SIG-M5 (cell line): ENCODE data around the gene POLR3F.
"Not testable (repeated sequence)": the region's sequence is repeated elsewhere in the genome, so short reads cannot be mapped to it uniquely, and the experiment has no call there.

Experiments used
- DNase-seq: peaks from one replicate; lab custom pipeline; 2025; lab: John Stamatoyannopoulos, UW

Gene POLR3F

DNA sequence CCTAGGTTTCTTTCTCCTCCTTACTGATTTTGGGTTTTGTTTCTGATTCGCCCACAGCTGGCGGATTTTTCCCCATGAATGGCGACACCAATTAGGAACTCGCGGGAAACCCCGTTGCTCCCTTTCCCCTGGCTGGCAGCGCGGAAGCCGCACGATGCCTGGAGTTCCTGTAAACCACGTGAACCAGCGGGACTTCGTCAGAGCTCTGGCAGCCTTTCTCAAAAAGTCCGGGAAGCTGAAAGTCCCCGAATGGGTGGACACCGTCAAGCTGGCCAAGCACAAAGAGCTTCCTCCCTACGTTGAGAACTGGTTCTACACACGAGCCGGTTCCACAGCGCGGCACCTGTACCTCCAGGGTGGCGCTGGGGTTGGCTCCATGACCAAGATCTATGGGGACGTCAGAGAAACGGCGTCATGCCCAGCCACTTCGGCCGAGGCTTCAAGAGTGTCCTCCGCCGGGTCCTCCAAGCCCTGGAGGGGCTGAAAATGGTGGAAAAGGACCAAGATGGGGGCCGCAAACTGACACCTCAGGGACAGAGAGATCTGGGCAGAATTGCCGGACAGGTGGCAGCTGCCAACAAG is 37.4 kb downstream of the POLR3F start:
- DNase-seq, result no peak

DNA sequence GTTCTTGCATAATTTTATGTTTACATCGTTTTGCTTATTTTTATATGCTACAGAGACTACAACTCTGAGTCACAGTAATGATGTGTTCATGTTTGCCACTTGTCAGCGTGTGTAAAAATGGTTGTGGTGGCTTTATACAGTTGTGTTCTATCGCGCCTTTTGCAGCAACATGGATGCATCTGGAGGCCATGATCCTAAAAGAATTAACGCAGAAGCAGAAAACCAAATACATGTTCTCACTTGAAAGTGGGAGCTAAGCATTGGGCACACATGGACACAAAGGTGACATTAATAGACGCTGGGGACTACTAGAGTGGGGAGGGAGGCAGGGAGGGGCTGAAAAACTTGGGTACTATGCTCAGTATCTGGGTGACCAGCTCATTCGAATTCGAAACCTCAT is 39.6 kb downstream of the POLR3F start:
- DNase-seq, result no peak

DNA sequence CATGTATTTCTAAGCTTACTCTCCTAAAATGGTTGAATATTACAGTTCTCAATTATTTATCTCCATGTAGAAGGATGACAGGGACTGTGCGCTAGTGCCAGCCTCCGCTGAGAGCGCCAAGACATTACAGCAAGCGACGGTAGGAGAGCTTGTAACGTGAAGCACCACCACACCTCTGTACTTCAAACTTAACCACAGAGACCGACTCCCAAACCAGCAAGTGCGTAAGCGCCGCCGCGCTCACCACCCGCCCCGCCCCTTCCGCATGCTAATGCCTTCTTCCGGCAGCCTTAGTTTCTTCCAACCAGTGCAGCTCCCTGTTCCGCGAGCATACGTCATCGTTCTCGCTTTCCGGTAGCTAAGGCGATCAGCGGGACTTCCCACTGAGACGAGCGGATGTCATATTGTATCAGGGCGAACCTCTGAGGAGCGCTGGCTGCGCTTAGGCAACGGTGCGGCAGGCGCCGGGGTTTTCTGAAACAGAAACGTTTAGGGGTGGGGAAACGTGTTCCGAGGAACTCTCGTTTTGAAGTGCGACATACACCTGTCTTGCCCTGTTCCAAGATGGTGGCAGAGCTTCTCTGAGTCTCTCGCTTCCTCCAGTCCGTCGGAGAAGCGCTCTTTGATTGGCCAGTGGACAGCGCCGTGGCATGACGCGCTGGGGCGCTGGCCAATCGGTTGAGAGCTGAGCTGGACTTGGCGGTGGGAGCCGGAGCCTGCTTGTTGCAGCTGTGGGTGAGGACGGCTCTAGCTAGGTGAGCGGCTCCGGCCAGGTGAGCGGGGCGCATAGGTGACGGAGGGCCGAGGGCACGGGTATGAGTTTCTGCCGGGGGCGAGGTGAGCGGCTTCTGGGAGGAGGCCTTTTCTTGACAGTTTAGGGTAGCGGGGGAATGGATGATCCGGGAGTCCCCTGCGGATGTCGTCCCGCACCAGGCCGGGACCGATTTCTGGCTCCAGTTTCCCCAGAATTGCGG is 40.3 kb downstream of the POLR3F start, which contains the start of gene SEC23B:
TSS of gene SEC23B (plus strand) at position 723 of the 974 bp plus-strand sequence. CDS start 2,896 bp downstream, outside the sequence.
- peak; percentile 81 for DNase-seq

DNA sequence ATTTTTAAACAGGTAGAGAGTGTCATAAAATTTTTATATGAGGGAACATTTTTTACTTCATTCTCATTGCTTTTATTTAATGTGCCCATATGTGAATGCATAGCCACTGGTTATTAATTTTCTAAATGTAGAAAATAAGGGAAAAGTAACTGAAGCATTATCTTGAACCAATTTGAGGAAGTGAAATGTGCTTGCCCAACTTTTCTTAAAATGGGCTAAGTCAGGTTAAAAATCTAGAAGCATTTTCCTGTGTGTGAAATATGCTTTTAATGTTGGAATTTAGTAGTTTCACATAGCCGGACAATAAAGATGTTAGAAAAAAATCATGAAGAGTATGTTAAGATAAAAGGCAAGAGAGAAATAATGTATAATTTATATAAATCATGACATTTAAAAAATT is 44.4 kb downstream of the POLR3F start:
- DNase-seq, result peak; percentile 21

DNA sequence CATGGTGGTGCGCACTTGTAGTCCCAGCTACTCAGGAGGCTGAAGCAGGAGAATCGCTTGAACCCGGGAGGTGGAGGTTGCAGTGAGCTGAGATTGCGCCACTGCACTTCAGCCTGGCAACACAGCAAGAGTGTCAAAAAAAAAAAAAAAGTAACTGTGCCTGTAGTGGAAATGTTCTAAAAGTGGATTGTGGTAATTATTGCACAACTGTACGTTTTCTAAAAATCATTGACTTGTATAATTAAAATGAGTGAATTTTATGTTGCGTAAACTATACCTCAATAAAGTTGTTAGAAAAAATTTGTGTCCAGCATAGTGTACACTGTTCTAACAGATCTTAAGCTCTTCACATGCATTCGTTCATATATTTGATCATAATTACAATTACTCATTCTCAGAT is 46.0 kb downstream of the POLR3F start:
- peak; percentile 7 for DNase-seq

DNA sequence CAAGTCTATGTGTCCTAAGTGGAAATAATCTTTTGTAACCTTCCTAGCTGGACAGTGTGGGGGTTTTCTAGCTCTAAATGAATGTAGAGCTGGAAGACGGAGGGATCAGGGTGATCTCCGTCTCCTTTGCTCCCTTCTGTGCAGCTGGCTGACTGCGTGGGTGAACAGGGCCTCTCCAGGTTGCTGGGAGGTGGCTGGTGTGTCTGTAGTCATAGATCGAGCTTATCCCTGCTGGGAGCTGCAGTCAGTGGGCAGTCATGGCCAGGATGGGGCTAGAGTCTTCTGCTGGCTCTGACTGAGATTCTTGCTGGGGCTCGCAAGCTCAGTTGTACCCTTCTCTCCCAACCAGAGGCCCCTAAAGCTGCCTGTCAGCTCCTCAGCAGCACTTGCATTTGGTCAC is 46.9 kb downstream of the POLR3F start:
- DNase-seq, result no peak

DNA sequence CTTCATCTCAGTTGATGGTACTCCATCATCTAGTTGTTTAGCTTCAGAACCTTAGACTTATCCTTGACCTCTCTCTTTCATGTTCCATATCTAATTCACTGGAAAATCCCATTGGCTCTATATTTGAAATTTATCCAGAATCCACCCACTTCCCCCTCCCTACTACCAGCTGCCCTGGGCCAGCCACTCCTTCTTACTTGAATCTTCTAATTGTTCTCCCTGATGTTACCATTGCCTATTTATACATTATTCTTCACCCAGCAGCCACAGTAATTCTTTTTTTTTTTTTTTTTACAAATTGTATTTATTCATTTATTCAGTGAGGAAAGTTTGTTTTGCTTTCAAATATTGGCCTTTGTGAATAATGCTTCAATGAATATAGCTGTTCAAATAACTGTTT is 48.8 kb downstream of the POLR3F start:
- DNase-seq, result no peak

DNA sequence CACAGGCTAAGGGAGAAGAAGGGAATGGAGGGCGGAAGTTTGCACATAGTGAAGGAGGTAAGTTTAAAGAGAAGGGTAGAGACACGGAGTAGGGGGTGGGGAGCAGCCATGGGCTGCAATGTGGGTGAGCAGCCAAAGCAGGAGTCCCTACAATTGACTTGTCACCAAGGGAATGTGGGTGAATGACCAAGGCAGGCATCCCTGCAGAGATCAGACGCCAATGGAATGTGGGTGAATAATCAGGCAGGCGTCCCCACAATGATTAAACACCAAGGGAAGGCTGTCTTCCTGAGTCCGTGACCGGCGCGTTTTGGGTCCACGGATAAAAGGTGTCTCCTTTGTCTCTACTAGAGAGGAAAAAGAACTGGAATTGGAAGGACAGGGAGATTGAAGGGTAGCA is 54.9 kb downstream of the POLR3F start:
- not testable (repeated sequence) for DNase-seq

DNA sequence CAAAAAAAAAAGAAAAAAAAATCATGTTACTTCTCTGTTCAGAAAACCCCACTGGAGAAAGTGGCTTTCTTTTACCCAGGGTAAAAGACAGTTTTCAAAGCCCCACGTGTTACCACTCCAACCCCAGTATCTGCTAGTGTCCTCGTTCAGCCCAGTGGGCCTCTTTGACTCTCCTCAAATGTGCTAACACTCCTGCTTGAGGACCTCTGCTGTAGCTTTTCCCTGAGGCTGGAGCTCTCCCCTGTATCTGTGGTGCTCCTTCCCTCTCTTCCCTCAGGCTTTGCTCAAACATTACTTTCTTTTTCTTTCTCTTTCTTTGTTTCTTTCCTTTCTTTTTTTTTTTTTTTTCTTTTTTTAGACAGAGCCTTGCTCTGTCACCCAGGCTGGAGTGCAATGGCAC is 55.9 kb downstream of the POLR3F start:
- DNase-seq, result no peak

DNA sequence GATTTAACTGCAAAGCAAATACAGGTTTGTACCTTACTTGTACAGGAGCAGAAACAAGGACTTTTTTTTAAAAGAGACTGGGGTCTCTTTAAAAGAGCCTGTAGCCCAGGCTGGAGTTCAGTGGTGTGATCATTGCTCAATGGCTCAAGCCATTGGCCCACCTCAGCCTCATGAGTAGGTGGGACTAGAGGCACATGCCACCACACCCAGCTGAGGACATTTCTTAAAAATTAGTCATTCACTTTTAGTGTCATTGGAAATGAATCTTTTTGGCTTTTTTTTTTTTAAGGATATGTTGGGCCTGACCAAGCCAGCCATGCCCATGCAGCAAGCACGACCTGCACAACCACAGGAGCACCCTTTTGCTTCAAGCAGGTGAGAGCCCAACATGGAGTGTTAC is 57.5 kb downstream of the POLR3F start:
- DNase-seq, result no peak

DNA sequence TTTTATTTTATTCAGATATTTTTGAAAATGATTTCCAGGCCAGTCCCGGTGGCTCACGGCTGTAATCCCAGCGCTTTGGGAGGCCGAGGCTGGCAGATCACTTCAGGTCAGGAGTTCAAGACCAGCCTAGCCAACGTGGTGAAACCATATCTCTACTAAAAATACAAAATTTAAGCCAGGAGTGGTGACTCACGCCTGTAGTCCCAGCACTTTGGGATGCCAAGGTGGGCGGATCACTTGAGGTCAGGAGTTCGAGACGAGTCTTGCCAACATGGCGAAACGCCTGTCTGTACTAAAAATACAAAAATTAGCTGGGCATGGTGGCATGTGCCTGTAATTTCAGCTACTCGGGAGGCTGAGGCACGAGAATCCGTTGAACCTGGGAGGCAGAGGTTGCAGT is 59.6 kb downstream of the POLR3F start:
- DNase-seq, result not testable (repeated sequence)

DNA sequence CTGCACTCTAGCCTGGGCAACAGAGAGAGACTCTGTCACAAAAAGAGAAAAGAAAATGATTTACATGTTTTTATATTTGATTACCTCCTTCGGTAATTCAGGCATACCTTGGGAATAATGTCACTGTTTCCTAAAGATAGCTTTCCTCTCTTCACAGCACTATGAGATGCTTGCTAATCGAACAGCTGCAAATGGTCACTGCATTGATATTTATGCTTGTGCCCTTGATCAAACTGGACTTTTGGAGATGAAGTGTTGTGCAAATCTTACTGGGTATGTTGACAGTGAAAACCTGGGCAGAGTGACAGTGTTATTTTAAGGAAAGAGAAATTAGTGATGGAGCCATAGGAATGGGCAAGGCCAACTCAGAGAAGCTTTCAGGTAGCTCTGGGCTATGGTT is 60.1 kb downstream of the POLR3F start:
- no peak for DNase-seq

DNA sequence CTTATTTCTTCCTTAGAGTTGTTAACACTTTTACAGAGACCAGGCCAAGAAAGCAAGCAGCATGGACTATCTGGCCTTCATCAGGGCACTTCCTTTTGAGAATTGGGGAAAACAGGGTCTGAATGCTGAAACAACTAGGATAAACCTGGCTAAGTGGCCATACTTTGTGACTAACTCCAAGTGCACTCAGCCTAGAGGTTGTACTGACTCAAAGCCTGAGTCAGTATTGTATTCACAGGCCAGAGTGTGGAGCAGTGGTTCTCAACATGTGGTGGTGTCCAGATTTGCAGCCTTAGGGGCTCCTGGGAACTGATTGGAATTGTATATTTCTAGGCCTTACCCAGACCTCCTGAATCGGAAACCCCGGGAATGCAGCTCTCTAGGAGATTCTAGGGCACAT is 60.6 kb downstream of the POLR3F start:
- DNase-seq, result no peak

DNA sequence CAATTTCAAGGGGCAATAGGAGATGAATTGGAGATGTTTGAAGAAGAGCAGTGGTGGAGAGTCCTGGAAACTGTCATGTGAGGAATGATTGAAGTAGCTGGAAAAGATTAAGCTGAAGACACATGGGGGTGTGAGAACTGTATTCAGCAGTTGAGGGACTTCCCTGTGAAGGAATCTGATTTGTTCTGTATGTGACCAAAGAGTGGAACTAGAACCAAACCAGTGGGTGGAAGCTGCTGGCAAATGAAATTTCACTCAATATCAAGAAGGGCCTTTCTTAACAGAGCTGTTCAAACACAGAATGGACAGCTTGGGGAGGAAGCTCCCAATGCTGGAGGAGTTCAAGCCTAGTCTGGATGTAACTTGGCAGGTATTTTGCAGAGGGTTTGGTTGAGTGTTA is 61.9 kb downstream of the POLR3F start:
- no peak for DNase-seq

DNA sequence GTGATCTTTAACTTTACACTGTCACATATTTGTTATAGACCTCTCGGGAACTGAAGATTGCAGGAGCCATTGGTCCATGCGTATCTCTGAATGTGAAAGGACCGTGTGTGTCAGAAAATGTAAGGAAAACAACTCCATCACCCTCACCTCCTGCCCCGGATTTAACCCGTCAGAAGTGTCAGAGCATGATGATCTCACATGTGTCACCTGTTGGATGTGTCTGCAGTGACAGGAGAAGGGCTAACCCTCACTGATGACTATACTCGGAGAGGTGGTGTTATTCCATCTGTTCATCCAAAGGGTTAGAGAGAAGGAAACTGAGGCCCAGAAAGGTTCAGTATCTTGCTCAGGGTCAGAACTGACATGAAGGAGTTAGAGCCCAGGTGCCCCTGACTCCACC is 65.4 kb downstream of the POLR3F start:
- no peak for DNase-seq

DNA sequence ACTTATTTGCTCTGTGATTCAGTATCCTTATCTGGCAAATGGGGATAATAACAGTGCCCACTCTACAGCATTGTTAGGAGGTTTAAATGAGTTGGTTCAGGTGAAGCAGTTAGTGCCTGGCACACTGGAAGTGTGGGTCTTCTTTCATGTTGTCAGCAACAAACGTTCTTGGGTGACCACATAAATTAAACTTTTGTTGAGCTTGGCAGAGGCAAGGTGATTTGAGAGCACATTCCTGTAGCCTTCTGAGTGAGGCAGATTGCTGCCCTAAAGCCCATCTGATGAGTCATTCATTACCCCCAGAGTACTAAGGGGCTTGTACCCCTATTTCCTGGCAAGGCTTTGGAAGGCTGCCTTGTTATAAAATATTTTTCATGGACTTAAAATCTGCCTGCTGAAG is 66.3 kb downstream of the POLR3F start:
- DNase-seq, result no peak

DNA sequence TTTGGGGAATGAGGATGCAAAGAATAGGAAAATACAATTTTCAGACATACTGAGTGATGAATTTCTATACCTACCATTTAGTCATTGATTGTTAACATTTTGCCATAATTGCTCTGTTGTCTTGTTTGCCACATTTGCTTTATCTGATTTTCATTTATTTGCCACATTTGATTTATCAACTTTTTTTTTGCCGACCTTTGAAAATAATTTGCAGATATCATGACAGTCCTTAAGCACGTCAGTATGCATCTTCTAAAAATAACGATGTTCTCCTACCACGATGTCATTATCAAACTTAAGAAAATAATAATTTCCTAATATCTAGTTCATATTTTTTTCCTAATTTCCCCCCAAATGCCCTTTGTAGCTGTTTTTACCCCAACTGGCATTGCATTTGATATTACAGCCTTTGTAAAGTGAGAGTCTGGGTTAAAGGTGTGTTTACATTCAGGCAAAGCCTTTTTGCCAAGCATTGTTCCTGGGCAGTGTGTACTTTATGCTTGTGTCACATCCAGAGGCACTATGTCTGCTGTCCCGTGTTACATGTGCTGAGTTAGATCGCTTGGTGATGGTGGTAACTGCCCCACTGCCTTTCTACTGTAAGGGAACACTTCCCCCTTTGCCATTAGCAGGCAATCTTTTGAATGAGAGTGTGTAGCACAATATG is 66.9 kb downstream of the POLR3F start:
- DNase-seq, result no peak
